HG02970 (cell line): Measurements from ENCODE around the gene MACROD2.
"Not testable (repeated sequence)": the region's sequence is repeated elsewhere in the genome, so short reads cannot be mapped to it uniquely, and the experiment has no call there.

Experiments
- ATAC-seq: cut with Tn5 transposase; IDR thresholded peaks from one replicate; pipeline ENCODE4 v1.9.1; 2021; ENCODE audit warnings: mild to moderate bottlenecking, moderate library complexity, moderate number of reproducible peaks; ENCODE audit not compliant: unreplicated experiment, low FRiP score

MACROD2 gene

DNA sequence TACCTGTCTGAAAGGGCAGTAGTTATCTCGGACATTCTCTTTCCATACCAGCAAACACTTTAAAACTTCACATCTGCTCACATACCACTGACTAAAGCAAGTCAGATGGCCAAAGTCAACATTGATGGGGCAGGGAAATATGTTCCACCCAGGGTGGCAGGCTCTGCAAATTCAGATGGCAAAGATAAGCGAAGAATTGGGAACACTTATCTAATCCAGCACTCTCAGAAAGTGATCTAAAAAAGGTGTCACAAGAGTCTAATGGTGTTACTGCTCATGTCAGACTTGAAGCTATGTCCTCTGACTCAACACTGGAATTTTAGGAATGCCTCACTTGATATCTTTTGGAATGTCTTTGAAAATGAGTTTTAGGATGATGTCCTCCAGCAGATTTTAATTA lies 1491.7 kb downstream of the MACROD2 start:
- no peak for ATAC-seq

DNA sequence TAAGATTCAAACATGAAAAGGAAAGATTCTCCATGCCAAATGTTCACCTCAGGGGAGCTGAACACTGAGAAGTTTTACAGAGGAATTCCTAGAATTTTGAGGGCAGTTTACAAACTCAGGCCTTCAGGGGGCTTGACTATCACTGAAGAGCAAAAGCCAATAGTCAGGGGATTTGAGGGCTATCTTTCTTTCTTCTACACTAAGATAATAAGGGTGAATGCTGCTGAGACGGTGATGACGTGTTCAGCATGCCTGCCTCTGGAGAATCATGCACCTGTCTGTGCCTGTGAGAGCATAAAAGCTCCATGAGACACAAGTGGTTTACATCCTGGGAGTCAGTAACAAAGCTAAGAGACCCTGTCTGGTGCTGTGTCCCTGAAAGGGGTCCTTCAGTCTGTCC lies 1492.4 kb downstream of the MACROD2 start:
- no peak for ATAC-seq

DNA sequence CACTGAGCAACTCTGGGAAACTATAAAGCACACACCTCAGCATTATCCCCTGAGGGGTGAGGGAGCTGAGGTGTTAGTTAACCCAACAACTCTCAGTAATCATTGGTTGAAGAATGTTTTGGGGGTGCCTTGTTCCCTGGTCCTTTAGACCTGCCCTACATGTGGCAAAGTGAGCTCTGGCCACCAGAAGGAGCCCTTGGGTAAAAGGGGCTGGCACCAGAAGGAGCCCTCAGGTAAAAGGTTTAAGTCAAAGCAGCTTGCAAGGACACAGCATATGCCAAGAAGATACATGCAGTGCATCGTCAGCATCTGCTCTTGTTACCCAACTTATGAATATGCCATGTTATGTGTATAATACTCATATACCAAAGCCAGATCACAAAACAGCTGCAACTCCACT lies 1496.3 kb downstream of the MACROD2 start:
- no peak for ATAC-seq

DNA sequence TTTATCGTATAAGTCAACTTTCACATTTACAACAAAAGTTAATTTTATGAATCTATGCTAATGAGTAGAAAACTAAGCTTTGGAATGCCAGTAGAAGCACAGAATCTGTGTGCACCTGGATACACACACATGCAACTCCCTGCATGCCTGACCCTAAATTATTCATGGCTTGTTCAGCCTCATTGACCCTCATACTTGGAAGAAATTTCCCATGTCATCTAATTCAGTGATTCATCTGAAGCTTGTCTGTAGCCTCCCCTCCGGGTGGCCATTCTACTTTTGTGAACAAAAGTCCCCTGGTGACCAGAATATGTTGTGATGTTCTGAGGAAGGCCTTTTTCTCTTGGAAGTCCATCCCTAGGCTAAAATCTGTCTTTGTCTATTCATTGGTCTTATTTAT lies 1499.5 kb downstream of the MACROD2 start:
- no peak for ATAC-seq

DNA sequence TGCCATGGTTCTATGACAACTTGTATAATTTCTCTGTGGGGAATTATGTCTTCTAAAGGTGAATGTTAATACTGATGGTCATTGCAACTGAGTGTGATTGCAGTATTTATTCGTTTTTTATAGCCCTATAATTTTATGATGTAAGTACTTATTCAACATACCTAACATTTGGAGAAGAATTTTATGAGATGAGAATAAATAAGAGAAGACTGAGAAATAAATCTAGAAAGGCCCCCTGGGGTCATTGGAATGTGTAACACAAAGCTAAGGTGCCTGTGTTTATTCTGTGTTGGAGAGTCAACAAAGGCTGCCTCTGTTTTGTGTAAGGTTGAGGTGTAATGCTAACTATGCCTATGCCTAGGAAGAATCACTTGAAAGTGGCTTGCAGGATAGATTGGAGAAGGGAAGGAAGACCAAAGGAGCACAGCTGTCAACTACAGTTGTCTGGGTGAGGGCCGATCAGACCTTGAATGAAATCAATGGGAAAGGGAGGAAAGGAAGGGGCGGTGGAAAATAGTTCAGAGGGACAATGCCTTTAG lies 1501.3 kb downstream of the MACROD2 start:
- no peak for ATAC-seq

DNA sequence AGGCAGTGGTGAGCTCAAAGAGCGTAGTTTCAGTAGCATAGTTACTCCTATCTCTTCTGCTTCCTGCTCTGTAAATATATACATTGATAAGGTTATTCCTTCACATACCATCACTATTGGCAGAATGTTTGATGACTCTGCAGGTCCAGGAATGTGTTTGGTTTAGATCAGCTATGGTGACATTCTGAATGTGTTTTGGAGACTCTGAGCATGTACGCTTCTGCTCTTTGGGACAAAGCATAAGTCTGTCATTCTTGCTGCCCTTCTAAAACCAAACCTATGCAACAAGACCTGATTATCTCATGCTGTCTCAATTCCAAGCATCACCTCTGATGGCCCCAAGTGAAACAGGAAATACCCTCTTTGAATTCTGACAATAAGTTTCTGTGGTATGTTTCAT lies 1503.6 kb downstream of the MACROD2 start:
- no peak for ATAC-seq

DNA sequence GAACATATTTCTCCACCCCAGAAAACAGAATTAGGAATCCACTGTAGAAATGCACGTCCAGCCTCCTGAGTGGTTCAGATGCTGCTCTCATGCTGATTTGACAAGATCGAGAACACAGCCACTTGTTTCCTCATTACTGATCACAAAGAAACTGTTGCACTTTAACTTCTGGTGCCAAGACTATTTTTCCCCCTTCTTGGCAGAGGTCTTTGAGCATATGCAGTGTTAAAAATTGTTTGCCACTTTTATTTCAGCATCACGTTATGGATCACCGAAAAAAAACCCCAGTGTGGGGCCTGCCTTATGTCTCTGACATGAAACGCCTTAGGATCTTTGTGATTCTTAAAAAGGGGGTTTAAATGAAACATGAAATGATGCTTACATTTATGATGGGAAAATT lies 1511.0 kb downstream of the MACROD2 start:
- ATAC-seq = no peak

DNA sequence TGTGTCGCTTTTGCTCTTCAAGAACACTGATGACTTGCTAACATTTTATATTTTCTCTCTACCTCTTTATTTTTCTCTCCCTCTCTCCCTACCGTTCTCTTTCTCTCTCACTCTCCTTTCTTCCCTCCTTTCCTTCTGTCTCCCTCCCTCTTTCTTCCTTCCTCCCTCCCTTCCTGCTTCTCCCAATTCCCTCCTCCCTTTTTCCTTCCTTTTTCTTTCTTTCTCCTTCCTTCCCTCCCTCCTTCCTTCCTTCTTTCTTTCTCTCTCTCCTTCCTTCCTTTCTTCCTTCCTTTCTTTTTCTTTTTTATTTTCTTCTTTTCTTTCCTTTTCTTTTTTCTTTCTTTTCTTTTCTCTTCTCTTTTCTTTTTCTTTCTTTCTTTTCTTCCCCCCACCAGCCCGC lies 1511.8 kb downstream of the MACROD2 start:
- ATAC-seq = no peak

DNA sequence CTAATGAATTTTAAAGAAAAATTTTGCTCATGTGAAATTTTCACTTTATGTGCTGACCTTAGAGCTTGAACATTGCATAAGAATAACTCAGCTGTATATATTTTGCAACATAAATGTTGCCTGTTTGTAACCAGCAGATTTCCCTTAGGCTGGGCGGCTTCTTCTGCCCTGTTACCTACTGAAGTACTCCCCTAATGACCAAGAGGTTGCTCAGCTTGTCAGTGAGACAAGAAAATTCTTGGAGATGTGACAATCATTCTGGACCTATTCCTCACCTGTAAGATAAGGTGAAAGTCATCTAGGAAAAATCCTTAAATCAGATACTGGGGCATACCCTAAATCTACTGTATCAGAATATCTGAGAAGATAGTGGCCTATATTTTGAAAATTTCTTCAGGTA lies 1516.2 kb downstream of the MACROD2 start:
- ATAC-seq = no peak

DNA sequence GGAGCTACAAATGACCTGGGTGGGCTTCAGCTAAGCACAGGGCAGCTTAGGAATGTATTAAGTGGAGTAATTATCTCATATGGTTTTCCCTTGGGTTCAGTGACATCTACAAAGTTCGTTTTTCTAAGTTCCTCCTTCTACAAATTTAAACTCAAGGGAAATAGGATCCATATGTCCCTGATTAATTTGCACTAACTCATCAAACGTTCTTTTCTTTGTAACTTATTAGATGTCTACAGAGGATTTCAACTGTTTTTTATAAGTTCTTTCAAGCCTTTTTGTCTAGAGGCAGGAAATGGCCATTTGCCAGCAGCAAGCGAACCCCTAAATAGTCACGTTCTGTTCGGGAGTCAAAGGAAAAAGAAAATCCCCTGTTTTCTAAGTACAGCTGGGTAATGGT lies 1517.6 kb downstream of the MACROD2 start:
- no peak for ATAC-seq

DNA sequence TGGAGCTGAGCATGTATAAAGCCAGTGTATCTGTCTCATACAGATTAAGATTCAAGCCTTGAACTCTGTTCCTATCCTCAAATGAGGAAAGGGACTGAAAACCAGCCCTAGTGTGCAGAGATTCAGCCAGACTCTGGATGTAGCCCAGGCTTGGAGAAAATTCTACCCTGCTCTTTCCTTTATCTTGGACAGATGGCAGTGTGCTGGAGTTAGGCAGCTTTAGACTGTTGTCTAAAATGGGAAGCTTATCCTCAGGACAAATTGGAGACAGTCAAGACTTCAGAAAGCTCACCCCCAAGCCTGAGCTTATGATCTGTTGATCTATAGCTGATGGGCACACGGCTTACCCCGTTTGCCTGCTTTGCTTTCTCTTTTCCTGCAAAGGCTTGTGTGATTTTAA lies 1520.4 kb downstream of the MACROD2 start:
- ATAC-seq = no peak

DNA sequence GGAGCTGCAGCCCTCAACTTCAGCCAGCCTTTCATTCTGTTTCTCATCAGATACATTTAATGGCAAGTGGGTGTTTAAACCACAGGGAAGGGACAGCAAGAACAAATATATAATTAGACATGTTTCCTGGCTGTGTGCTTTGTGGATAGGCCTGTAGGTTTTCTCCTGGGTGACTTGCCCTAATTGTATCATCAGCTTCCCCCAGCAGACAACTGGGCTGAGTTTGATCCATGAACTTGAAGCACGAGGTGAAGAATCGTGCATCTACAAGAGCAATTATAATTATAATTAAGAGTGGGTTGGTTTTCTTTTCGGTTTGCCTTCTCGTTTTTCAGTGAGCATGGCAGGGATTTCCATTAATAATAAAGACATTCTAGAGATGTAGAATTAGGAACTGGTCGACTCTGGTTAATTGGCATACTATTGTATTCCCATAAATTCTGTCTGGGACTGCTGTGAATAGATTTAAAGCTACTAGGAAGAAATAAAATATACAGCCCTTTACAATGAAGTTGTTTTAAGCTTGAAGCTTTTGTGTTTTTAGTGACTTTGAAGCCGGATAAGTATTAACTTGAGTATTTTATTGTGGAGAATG lies 1525.7 kb downstream of the MACROD2 start:
- no peak for ATAC-seq

DNA sequence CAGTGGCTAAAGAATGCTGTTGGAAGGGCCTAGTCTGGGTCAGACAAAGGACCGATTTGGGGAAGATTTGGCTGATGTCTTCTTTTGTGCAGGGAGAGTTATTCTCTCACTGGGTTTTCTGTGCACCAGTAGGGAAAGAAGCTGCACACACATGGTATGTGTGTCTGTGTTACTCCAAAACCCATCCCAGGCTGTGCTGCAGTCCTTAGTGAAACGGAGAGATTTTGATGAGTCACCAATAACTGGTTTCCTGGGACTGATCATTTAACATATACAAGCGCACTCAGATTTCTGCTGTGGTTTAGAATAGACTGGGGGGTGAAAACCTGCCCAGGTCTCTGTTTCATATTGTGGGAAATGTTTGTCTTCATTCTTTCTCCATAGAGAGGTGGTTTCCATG lies 1528.1 kb downstream of the MACROD2 start:
- no peak for ATAC-seq

DNA sequence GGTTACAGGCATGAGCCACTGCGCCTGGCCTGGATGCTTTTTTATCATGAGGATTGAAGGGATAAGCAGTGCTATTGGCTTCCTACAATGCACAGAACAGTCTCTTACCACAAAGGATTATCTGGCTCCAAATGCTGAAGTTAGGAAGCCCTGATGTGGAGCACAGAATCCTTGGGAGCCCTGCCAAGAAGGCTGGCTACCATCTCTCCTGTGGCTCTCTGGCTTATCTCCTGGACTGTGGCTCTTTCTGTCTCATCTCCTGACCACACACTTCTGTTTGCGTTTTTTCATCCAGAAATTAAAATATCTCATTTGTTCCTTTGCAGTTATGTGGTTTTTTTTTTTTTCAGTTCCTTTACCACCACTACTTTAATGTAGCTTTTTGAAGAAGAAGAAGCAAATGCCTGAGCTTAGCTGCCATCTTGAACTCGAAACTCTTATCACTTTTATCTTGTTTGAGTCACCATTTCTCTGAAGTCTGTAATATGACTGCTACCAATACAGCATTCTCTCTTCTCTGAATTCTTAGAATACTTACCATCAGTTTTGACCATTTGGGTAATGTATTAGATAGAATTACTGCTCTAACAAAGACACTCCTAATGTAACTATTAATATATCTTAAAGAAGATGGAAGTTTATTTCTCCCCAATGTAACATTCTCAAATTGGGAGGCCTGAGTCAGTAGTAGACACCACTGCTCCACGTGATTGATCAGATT lies 1533.2 kb downstream of the MACROD2 start:
- ATAC-seq = no peak

DNA sequence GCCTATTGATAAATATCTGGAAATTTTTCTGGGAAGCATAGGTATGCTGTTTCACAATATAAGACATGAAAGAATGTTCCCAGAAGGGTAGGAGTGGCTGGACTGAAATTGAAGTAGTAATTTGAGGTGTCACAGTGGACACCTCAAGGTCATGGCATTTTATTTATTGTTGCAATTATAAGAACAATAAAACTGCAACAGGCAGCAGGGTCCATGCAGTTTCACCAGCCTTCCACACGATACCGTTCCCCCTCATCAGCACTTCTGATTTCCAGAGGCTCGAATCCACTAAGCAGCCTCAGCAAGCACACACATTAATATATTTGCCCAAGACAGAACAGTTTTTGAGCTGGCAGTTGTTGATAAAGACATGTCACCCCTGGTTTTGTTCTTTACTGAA lies 1540.5 kb downstream of the MACROD2 start:
- ATAC-seq = no peak

DNA sequence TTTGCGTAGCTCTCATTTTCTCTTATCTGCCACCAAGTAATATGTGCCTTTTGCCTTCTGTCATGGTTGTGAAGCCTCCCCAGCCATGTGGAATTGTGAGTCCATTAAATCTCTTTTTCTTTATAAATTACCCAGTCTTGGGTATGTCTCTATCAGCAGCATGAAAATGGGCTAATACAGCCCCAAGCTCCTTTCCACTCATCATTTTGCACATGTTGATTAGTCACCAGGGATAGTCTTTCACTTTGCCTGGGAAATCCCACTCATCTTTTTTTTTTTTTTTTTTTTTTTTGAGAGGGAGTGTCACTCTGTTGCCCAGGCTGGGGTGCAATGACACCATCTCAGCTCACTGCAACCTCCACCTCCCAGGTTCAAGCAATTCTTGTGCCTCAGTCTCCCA lies 1541.9 kb downstream of the MACROD2 start:
- not testable (repeated sequence) for ATAC-seq

DNA sequence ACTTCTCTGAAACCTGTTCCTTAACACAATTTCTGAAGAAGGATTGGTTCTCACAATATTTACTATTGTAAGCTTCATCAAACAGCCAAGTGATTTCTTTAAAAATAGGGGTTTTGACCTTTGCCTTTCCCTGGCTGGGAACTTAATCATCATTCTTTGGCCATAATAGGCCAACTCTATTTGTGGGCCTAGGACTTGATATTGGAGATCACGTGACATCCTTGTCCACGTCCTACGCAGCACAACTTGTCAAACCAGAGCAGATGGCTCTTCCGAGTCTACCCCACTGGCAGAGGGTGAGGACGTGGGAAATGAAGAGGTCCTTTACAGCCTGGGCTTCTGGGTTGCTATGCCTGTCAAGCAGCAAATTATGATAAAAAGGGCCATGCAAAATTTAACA lies 1547.3 kb downstream of the MACROD2 start:
- no peak for ATAC-seq

DNA sequence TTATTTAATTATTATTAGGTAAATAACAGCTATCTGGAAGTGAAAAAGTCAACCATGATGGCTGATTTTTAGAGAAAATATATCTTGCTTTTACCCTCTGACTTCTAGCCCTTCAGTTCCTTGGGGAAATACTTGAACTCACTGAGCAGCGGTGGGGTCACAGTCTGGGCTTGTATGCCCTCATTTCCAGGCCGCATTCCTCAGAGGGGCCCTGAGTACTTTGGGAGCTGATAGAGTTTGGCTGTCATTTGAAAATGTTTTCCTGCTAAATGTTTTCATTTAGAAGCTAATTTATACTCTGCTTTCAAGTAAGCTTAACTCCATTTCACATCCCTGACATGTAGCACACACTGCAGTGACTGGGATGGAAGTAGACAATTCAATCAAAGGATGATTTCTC lies 1549.4 kb downstream of the MACROD2 start:
- no peak for ATAC-seq

DNA sequence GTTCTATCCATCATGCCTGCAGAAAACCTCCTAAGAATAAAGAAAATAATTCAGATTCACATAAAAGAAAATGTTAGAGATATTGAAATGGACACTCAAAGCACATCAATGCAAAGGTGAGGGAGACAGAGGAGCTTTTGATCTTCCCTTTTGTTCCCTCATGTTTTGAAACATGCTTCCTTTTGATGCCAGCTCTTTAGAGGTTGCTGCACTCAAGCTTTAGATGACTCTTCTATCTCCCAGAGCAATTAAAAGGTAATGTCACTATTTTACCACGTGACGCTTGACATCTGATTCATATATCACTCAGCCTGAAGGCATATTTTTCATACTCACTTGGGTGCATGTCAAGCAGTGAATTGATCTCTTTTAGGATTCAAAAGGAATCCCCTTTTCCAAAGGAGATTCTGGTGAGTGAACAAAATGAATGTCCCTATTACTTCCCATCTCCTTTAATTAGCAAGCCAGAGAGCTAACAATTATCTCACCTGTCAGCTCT lies 1551.3 kb downstream of the MACROD2 start:
- no peak for ATAC-seq

DNA sequence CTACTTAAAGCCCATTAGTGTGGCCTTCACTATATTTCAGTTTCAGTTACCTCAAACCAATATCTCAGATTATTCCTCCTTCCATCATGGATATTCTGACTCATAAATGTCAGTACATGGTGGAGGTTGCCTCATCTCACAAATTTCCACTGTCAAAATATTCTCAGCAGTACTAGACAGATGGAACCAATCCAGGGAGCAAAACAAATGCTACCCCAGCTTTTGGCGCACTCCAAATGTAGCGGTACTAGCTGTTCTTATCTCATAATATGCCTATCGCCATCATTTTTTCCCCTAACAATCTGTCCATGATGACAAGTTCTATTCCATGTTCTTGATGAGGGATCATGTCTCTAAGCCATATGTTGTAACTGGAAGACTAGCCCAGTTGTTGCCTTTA lies 1551.8 kb downstream of the MACROD2 start:
- no peak for ATAC-seq

DNA sequence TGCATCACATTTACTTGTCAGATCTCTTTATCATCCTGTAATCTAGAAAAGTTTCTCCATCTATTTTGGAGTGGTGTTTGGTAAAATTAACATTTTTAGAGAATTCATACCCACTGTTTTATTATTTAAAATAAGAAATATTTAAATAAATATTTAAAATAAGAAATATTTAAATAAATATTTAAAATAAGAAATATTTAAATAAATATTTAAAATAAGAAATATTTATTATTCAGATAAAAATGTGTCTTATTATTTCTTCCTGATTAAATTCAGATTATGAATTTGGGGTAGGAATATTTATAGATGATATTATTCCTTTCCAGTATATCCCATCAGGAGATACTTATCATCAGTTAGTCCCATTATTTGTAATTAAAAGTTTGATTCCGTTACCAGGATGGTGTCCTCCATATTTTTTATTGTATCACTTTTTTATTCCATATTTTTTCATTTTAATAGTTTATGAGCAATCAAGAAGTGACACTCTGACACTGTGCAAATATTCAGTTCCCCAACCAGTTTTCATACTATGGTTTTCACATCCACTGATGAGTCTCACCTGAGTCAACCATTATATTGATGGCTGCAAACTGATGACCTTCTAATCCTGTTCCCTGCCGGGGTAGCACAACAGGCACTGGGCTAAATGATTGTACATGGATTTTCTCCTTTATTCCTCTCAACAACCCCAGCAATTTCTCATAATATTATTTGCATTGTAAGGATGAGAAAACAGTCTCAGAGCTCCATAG lies 1555.0 kb downstream of the MACROD2 start:
- no peak for ATAC-seq
